ENCODE results near the gene HSD17B4.
"Not testable (repeated sequence)": the region's sequence is repeated elsewhere in the genome, so short reads cannot be mapped to it uniquely, and the experiment has no call there.

HSD17B4 gene

GRCh38 chr5:119470105-119470763, 17.9 kb downstream of the HSD17B4 start:
- no peaks in the 10 kb centered on the region for H3K27me3 ChIP-seq (ENCODE audit: control insufficient read depth, insufficient read depth, low read length)

GRCh38 chr5:119470851-119471451, 18.7 kb downstream of the HSD17B4 start:
- Histone ChIP-seq H3K27me3 (ENCODE audit: control insufficient read depth, insufficient read depth, low read length) (no peaks in the 10 kb centered on the region), H3K4me1 (ENCODE audit: control insufficient read depth, insufficient read depth, low read length) (no peaks in the 10 kb centered on the region), H3K9ac (ENCODE audit: low read length) (no peak overlapping the region), H3K27ac (ENCODE audit: low read depth, low read length) (no peak overlapping the region), H3K4me3 (ENCODE audit: low read length) (no peak overlapping the region), H3K36me3 (ENCODE audit: control insufficient read depth, insufficient read depth, low read length) (peaks cover 6% of the 10 kb centered on the region)

More at GRCh38 chr5:119470105-119470763, 17.9 kb downstream of the HSD17B4 start:
- H3K4me3 ChIP-seq (ENCODE audit: low read length) = no peak overlapping the region
- no peak overlapping the region for H3K27ac ChIP-seq (ENCODE audit: low read depth, low read length)
- H3K4me1 ChIP-seq (ENCODE audit: control insufficient read depth, insufficient read depth, low read length) = no peaks in the 10 kb centered on the region
- H3K9ac ChIP-seq (ENCODE audit: low read length) = no peak overlapping the region
- H3K36me3 ChIP-seq (ENCODE audit: control insufficient read depth, insufficient read depth, low read length) = peaks cover 6% of the 10 kb centered on the region

- Histone ChIP-seq H3K27ac (ENCODE audit: low read depth, low read length) (no peak overlapping the region), H3K9ac (ENCODE audit: low read length) (no peak overlapping the region), H3K36me3 (ENCODE audit: control insufficient read depth, insufficient read depth, low read length) (peaks cover 10% of the 10 kb centered on the region), H3K4me1 (ENCODE audit: control insufficient read depth, insufficient read depth, low read length) (no peaks in the 10 kb centered on the region), H3K27me3 (ENCODE audit: control insufficient read depth, insufficient read depth, low read length) (no peaks in the 10 kb centered on the region), H3K4me3 (ENCODE audit: low read length) (no peak overlapping the region)
Observed at GRCh38 chr5:119473241-119473640, 20.9 kb downstream of the HSD17B4 start.

GRCh38 chr5:119476341-119476740, 24.0 kb downstream of the HSD17B4 start:
- peaks cover 8% of the 10 kb centered on the region for H3K36me3 ChIP-seq (ENCODE audit: control insufficient read depth, insufficient read depth, low read length)
- no peak overlapping the region for H3K27ac ChIP-seq (ENCODE audit: low read depth, low read length)
- no peak overlapping the region for H3K9ac ChIP-seq (ENCODE audit: low read length)

GRCh38 chr5:119478781-119479180, 26.5 kb downstream of the HSD17B4 start:
- H3K4me3 ChIP-seq (ENCODE audit: low read length) = no peak overlapping the region
- no peak overlapping the region for H3K9ac ChIP-seq (ENCODE audit: low read length)
- no peak overlapping the region for H3K27ac ChIP-seq (ENCODE audit: low read depth, low read length)
- H3K27me3 ChIP-seq (ENCODE audit: control insufficient read depth, insufficient read depth, low read length) = no peaks in the 10 kb centered on the region
- H3K4me1 ChIP-seq (ENCODE audit: control insufficient read depth, insufficient read depth, low read length) = no peaks in the 10 kb centered on the region
- H3K36me3 ChIP-seq (ENCODE audit: control insufficient read depth, insufficient read depth, low read length) = peaks cover 7% of the 10 kb centered on the region

More at GRCh38 chr5:119476341-119476740, 24.0 kb downstream of the HSD17B4 start:
- H3K4me1 ChIP-seq (ENCODE audit: control insufficient read depth, insufficient read depth, low read length) = no peaks in the 10 kb centered on the region
- no peaks in the 10 kb centered on the region for H3K27me3 ChIP-seq (ENCODE audit: control insufficient read depth, insufficient read depth, low read length)
- H3K4me3 ChIP-seq (ENCODE audit: low read length) = no peak overlapping the region

- not testable (repeated sequence) for H3K4me3 ChIP-seq (ENCODE audit: low read length); H3K4me1 ChIP-seq (ENCODE audit: control insufficient read depth, insufficient read depth, low read length); H3K27me3 ChIP-seq (ENCODE audit: control insufficient read depth, insufficient read depth, low read length); H3K27ac ChIP-seq (ENCODE audit: low read depth, low read length); H3K36me3 ChIP-seq (ENCODE audit: control insufficient read depth, insufficient read depth, low read length); H3K9ac ChIP-seq (ENCODE audit: low read length)
Observed at GRCh38 chr5:119480629-119481028, 28.3 kb downstream of the HSD17B4 start.

- no peaks in the 10 kb centered on the region for H3K27me3 ChIP-seq (ENCODE audit: control insufficient read depth, insufficient read depth, low read length)
- no peaks in the 10 kb centered on the region for H3K4me1 ChIP-seq (ENCODE audit: control insufficient read depth, insufficient read depth, low read length)
- H3K9ac ChIP-seq (ENCODE audit: low read length) = no peak overlapping the region
- H3K36me3 ChIP-seq (ENCODE audit: control insufficient read depth, insufficient read depth, low read length) = peaks cover 2% of the 10 kb centered on the region
- H3K27ac ChIP-seq (ENCODE audit: low read depth, low read length) = no peak overlapping the region
- no peak overlapping the region for H3K4me3 ChIP-seq (ENCODE audit: low read length)
Observed at GRCh38 chr5:119483155-119483554, 30.9 kb downstream of the HSD17B4 start.

DNA sequence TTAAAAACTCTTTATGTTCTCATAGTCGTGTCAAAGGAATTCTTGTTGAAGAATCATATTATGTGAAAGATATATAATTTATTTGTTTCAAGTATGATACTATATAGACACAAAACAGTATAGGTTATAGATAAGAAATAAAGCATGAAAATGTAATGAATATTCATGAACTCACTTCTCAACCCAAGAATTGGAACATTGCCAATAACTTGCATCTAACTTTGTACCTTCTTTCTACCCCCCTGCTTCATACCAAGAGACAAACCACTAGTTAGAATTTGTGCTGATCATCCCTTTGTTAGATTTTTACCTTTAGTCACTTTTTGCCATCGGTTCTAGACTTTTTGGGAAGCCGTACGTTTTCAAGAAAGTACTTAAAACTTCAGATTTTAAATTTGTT, 32.6 kb downstream of the HSD17B4 start:
- no peak overlapping the region for H3K27ac ChIP-seq (ENCODE audit: low read depth, low read length)

DNA sequence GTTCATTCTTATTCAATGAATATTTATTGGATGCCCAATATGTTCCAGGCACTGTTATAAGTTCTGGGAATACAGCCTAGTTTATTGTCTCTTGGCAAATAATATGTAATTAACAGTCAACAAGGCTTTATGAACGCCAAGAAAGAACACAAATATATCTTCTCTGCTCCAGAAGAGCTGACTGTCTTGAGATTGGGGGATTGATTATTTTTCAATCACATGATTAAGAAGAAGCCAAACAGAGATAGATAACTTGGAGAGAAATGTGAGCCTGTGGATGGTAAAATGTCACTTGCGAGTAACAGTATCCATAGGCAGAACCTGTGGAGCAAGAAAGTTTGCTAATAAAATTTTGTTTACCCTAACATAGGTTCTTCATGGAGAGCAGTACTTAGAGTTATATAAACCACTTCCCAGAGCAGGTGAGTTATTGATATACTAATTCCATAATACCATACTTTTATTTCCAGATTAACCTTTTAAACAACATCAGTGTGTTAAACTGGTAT, 49.4 kb downstream of the HSD17B4 start:
- Histone ChIP-seq H3K27me3 (ENCODE audit: control insufficient read depth, insufficient read depth, low read length) (no peaks in the 10 kb centered on the region), H3K4me1 (ENCODE audit: control insufficient read depth, insufficient read depth, low read length) (no peaks in the 10 kb centered on the region), H3K9ac (ENCODE audit: low read length) (no peak overlapping the region), H3K4me3 (ENCODE audit: low read length) (no peak overlapping the region), H3K36me3 (ENCODE audit: control insufficient read depth, insufficient read depth, low read length) (peaks cover 3% of the 10 kb centered on the region), H3K27ac (ENCODE audit: low read depth, low read length) (no peak overlapping the region)

More for the DNA sequence above, 32.6 kb downstream of the HSD17B4 start:
- H3K27me3 ChIP-seq (ENCODE audit: control insufficient read depth, insufficient read depth, low read length) = no peaks in the 10 kb centered on the region
- H3K9ac ChIP-seq (ENCODE audit: low read length) = no peak overlapping the region
- H3K4me1 ChIP-seq (ENCODE audit: control insufficient read depth, insufficient read depth, low read length) = no peaks in the 10 kb centered on the region
- H3K36me3 ChIP-seq (ENCODE audit: control insufficient read depth, insufficient read depth, low read length) = no peaks in the 10 kb centered on the region
- no peak overlapping the region for H3K4me3 ChIP-seq (ENCODE audit: low read length)

DNA sequence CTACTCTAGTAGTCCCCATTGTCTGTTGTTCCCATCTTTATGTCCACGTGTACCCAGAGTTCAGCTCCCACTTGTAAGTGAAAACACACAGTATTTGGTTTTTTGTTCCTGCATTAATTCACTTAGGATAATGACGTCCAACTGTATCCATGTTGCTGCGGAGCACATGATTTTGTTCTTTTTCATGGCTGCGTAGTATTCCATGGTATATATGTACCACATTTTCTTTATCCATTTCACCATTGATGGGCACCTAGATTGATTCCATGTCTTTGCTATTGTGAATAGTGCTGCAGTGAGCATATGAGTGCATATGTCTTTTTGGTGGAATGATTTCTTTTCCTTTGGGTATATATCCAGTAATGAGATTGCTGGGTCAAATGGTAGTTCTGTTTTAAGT, 51.6 kb downstream of the HSD17B4 start:
- H3K4me1 ChIP-seq (ENCODE audit: control insufficient read depth, insufficient read depth, low read length); H3K9ac ChIP-seq (ENCODE audit: low read length); H3K36me3 ChIP-seq (ENCODE audit: control insufficient read depth, insufficient read depth, low read length); H3K27ac ChIP-seq (ENCODE audit: low read depth, low read length); H3K4me3 ChIP-seq (ENCODE audit: low read length); H3K27me3 ChIP-seq (ENCODE audit: control insufficient read depth, insufficient read depth, low read length): not testable (repeated sequence)

DNA sequence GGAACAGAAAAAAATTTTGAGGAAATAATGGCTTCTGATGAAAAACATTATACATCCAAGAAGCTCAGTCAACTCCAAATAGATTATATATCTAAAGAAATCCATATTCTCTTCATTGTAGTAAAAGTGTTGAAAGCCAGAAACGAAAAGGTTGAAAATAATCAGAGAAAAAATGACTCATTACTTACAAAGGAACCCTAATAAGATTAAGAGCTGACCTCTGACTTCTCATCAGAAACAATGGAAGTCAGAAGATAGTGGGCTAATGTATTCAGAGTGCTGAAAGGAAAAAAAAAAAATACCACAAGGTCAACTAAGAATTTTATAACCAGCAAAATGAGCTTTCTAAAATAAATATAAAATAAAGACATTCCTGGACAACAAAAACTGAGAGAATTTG, 60.0 kb downstream of the HSD17B4 start:
- Histone ChIP-seq H3K27me3 (ENCODE audit: control insufficient read depth, insufficient read depth, low read length) (no peaks in the 10 kb centered on the region), H3K36me3 (ENCODE audit: control insufficient read depth, insufficient read depth, low read length) (peaks cover 6% of the 10 kb centered on the region), H3K9ac (ENCODE audit: low read length) (no peak overlapping the region), H3K4me1 (ENCODE audit: control insufficient read depth, insufficient read depth, low read length) (no peaks in the 10 kb centered on the region), H3K4me3 (ENCODE audit: low read length) (no peak overlapping the region), H3K27ac (ENCODE audit: low read depth, low read length) (no peak overlapping the region)

- peaks cover 8% of the 10 kb centered on the region for H3K36me3 ChIP-seq (ENCODE audit: control insufficient read depth, insufficient read depth, low read length)
- no peaks in the 10 kb centered on the region for H3K27me3 ChIP-seq (ENCODE audit: control insufficient read depth, insufficient read depth, low read length)
Observed at GRCh38 chr5:119515192-119515591, 62.9 kb downstream of the HSD17B4 start.

DNA sequence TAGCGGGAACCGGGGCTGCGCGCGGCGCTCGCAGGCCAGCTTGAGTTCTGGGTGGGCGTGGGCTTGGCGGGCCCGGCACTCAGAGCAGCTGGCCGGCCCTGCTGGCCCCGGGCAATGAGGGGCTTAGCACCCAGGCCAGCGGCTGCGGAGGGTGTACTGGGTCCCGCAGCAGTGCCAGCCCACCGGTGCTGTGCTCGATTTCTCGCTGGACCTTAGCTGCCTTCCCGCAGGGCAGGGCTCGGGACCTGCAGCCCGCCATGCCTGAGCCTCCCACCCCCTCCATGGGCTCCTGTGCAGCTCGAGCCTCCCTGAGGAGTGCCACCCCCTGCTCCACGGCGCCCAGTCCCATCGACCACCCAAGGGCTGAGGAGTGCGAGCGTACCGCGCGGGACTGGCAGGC, 64.8 kb downstream of the HSD17B4 start:
- H3K4me1 ChIP-seq (ENCODE audit: control insufficient read depth, insufficient read depth, low read length); H3K36me3 ChIP-seq (ENCODE audit: control insufficient read depth, insufficient read depth, low read length); H3K4me3 ChIP-seq (ENCODE audit: low read length); H3K9ac ChIP-seq (ENCODE audit: low read length); H3K27ac ChIP-seq (ENCODE audit: low read depth, low read length); H3K27me3 ChIP-seq (ENCODE audit: control insufficient read depth, insufficient read depth, low read length): not testable (repeated sequence)

More at GRCh38 chr5:119515192-119515591, 62.9 kb downstream of the HSD17B4 start:
- Histone ChIP-seq H3K4me3 (ENCODE audit: low read length) (no peak overlapping the region), H3K27ac (ENCODE audit: low read depth, low read length) (no peak overlapping the region), H3K9ac (ENCODE audit: low read length) (no peak overlapping the region), H3K4me1 (ENCODE audit: control insufficient read depth, insufficient read depth, low read length) (no peaks in the 10 kb centered on the region)

Measured in rectal smooth muscle tissue (tissue), 1 donor.